ENCODE measurements around the gene ZFTA. TPM values are rescaled to one million over a fixed set of nuclear protein-coding genes. Genes with fewer than 3 reads are reported as not detected.
"Not testable (repeated sequence)": the region's sequence is repeated elsewhere in the genome, so short reads cannot be mapped to it uniquely, and the experiment has no call there.

Gene ZFTA
- 5.6 and 6.3 TPM in 2 replicates for total RNA-seq (2014; rRNA removed; shearing (Covaris generic))

GRCh38 chr11:63768237-63769041 is at the start of gene ZFTA:
TSS of gene ZFTA (minus strand) at chr11:63768775. CDS start at chr11:63768622, 153 bp downstream.
- no peak for DNase-seq (ENCODE audit: low spot score)

- no peak for DNase-seq (ENCODE audit: low spot score)
These were observed 49.4 kb upstream of the ZFTA start for GRCh38 chr11:63817758-63818498.

DNA sequence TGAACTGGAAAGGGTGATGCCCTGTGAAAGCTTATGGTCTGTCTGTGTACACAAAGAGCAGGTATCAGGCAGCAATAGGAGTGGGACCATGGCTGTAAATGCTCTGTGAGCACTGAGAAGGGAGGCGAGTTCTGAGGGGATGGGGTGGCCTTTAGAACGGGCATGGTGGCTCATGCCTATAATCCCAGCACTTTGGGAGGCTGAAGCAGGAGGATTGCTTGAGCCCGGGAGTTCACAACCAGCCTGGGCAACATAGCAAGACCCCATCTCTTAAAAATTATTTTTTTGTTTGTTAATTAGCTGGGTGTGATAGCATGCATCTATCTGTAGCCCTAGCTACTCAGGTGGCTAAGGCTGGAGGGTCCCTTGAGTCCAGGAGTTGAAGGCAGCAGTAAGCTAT is 48.2 kb upstream of the ZFTA start:
- no peak for DNase-seq (ENCODE audit: low spot score)

- DNase-seq (ENCODE audit: low spot score), result no peak
These were observed 47.6 kb upstream of the ZFTA start for GRCh38 chr11:63816166-63816565.

GRCh38 chr11:63814383-63814736 is 45.8 kb upstream of the ZFTA start:
- no peak for DNase-seq (ENCODE audit: low spot score)

DNA sequence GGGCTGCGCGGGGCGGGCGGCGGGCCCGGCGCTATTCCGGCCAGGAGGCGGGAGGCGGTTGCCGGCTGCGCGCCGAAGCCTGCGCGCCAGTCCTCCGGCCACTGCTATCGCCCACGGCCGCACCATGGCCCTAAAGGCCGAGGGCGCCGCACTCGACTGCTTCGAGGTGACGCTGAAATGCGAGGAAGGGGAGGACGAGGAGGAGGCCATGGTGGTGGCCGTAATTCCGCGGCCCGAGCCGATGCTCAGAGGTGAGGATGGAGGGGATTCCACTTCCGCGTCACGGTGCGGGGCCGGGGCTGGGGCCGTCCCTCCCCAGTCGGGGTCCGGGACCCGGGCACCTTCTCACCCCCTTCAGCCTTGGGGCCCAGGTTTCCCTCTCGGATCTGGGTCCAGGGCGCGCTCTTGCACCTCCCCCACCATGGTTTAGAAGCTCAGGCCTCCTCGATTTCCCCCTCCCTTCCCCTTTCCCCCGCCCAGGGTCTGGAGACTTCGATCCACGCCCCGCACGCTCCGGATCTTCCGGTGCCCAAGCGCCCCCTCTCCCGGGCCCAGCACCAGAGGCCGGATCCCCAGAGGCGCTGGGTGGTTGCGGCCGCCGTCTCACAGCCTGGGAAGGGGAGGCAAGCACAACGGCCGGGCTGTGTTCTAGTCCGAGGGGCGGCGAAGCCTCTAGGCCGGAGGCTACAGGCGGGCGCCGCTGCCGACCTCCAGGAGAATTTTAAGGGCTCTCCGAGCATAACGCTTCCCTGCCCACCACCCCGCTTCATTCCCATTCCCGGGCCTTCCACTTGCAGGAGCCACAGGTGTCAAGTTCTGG is 45.2 kb upstream of the ZFTA start:
- no peak for DNase-seq (ENCODE audit: low spot score)

- DNase-seq (ENCODE audit: low spot score), result peak; percentile 41
These were observed 44.5 kb upstream of the ZFTA start, which contains the start of gene SPINDOC for GRCh38 chr11:63813035-63813562. TSS of gene SPINDOC (plus strand) at chr11:63813456. CDS start at chr11:63813687, 231 bp downstream.

GRCh38 chr11:63811522-63811921 is 42.9 kb upstream of the ZFTA start:
- DNase-seq (ENCODE audit: low spot score), result no peak

- not testable (repeated sequence) for DNase-seq (ENCODE audit: low spot score)
These were observed 41.8 kb upstream of the ZFTA start for GRCh38 chr11:63810383-63810782.

GRCh38 chr11:63805844-63806415 is 37.4 kb upstream of the ZFTA start:
- DNase-seq (ENCODE audit: low spot score), result no peak

DNA sequence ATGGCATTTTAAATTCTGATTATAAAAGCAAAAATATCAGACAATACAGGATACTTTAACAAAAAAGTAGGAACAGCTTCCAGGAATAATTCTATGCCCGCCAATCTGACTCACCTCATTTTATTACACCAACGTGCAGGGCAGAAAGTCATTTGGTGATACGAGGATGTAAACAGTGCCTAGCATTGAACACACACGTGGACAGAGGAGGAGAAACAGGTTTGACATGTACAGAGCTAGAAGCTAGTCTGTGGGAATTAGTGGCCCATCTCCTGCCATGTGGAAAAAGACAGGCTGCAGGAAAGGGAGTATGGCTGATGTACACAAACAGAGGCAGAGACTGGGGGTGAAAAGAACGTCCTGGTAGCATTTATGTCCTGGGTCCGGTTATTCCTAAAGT is 35.7 kb upstream of the ZFTA start:
- no peak for DNase-seq (ENCODE audit: low spot score)

DNA sequence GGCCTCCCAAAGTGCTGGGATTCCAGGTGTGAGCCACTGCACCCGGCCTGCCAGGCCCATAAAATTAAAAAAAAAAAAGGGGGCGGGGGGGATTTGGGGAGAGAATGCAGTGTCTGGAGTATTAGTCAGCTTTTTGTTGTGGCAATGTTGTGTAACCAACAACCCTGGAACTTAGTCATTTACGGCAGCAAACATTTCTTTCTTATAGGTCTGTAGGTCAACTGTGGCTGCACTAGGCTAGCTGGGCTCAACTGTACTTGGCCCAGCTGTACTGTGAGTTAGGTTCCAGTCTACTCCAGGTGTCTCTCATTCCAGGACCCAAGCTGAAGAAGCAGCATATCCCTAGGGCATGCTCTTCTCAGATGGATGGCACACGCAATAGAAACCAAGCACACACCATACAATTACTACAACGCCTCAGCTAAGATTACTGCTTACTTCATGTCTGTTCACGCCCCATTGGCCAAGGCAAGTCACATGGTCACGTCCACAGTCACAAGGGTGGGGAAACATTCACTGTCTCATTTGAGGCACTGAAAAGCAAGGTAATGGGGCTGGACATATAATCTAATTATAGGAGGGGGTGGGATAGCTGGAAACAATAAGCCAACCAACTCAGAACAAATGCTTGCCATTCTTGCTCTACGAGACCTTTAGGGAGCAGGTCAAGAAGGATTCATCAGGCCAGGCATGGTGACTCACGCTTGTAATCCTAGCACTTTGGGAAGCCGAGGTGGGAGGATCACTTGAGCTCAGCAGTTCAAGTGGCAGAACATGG is 34.3 kb upstream of the ZFTA start:
- DNase-seq (ENCODE audit: low spot score), result peak; percentile 47

GRCh38 chr11:63800921-63801320 is 32.3 kb upstream of the ZFTA start:
- no peak for DNase-seq (ENCODE audit: low spot score)

DNA sequence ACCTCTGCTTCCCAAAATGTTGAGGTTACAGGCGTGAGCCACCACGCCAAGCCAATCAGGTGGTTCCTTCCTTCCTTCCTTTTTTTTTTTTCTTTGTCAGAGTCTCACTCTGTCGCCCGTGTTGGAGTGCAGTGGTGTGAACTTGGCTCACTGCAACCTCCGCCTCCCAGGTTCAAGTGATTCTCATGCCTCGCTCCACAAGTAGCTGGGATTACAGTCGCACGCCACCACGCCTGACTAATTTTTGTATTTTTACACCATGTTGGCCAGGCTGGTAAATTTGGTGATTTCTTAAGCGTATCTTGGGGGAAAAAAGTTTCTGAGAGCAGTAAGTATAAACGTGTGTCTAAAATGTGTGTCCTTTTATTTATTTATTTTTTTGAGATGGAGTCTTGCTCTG is 26.5 kb upstream of the ZFTA start:
- DNase-seq (ENCODE audit: low spot score), result no peak

DNA sequence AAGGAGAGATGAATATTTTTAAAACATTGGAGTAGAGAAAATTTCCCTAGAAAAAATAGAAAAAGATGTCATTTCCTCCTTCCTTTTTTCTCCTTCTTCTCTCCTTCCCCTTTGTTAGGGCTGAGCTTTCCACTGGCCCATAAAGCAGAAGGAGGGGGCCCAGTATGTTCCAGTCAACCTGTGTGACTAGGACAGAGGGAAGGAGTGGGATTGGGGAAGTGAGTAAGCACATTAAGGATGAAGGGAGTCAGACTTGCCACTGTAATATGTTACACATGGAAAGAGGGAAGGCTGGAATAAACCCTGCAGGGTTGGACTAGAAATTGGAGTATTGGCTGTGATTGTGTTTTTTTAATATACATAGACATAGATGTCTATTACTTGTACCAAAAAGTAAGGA is 24.6 kb upstream of the ZFTA start:
- no peak for DNase-seq (ENCODE audit: low spot score)

- no peak for DNase-seq (ENCODE audit: low spot score)
These were observed 23.1 kb upstream of the ZFTA start for GRCh38 chr11:63791495-63792167.

GRCh38 chr11:63785823-63786222 is 17.2 kb upstream of the ZFTA start:
- DNase-seq (ENCODE audit: low spot score), result no peak

DNA sequence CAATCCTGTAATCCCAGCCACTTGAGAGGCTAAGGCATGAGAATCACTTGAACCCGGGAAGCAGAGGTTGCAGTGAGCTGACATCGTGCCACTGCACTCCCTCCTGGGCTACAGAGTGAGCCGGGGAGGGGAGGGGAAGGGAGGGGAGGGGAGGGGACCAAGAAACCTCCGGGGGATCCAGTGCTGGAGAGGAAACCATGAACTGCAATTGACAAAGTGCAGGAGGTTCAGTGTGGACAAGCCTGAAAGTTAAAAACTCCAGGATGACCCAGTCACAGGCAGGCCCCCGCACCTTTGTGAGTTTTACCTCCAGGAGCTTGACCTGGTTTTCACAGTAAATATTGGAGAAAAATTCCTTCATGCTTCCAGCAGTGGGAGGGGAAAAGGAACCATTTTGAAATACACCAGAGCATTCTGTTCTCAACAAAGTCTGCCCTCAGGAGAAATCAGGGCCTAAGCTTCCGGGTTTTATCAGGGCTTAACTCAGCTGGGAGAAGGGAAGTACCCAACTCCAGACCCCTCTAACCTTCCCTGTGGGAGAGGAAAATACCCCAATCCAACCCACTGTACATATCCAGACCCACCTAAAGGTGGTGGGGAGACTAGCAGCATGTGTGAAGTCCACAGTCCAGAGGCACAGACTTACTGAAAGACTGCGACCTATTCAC is 15.5 kb upstream of the ZFTA start:
- DNase-seq (ENCODE audit: low spot score), result no peak

DNA sequence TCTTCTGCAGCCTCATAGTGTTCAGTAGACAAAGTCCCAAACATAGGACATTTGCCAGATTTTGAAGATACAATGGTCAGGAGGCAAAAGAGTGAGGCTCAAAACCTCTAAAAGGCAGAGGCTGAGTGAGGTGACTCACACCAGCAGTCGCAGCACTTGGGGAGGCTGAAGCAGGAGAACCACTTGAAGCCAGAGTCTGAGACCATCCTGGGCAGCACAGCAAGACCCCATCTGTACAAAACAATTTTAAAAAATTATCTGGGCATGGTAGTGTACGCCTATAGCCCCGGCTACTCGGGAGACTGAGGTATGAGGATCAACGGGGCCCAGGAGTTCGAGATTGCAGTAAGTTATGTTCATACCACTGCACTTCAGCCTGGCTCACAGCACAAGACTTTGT is 14.2 kb upstream of the ZFTA start:
- DNase-seq (ENCODE audit: low spot score), result no peak

DNA sequence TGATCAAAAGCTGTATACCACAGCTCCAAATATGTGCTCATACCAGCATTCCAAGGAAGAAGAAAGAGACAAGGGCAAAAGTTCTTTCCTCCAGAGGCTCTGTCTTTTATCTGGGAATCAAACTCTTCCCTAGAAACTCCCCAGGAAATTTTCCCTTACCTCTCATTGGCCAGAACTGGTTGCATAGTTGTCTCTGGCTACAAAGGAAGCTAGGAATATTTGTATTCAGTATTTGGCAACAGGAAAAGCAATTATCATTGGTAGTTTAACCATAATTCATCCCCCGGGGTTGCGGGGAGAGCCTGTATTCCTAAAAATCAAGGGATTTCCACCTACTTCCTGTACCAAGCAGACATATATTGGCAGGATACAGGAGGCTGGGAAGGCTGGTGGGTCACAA is 10.5 kb upstream of the ZFTA start:
- DNase-seq (ENCODE audit: low spot score), result no peak

Data from H4 (cell line).